ENCODE results near the gene DAND5.

DAND5 gene

DNA sequence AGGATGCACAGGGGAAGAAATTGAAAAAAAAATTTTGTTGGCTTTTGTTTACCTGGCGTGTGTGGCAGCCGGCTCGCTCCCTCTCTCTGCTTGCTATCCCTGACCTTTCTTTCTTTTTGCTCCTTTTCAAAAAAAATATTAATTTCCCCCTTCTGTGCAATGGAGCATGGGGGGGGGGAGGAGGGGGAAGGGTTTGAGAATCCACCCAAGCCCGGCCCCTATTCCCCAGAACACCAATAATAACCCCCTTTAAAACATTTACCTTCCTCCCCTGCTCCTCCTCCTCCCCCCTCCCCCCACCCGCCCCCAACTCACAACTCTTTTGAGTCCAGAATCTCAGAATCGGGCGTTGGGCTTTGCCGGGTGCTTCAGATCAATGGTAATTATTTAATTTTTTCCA is 54.3 kb downstream of the DAND5 start:
- peak overlapping the region; percentile 64 for H3K4me3 ChIP-seq (ENCODE audit: low read depth, low read length)
- no peak for TF ChIP-seq CTCF (IDR thresholded peaks at IDR 0.05; ENCODE audit: low read depth, low read length)

All from WI38 (cell line).